IMR-90 (cell line): ENCODE data around the gene UPK1B. TPM values are rescaled to one million over a fixed set of nuclear protein-coding genes. Genes with fewer than 3 reads are reported as not detected.
A peak's percentile ranks its signal among the peaks of the same experiment; 100 is the strongest.

ENCODE experiments used
- ATAC-seq: fragments of 200-7000 bp; cut with Tn5 transposase; 2 replicates; pipeline ENCODE4 v1.9.1; 2020; ENCODE audit warnings: low read depth, mild to moderate bottlenecking, moderate library complexity
- BruUV-seq: library from RNA; stranded (reverse); fragments of 400-500 nt; replicated peaks from 2 replicates; lab custom pipeline; 2021; lab: Mats Ljungman, UMichigan
- CTCF ChIA-PET: fragments of 300-600 bp; formaldehyde crosslinking; extraction: SDS; loops from one replicate; lab custom pipeline; 2021; ENCODE audit warnings: antibody characterized with exemption; lab: Yijun Ruan, JAX
- POLR2A ChIA-PET: fragments of 300-600 bp; sonication (Branson Sonifier 250); formaldehyde crosslinking; loops from one replicate; lab custom pipeline; 2022; ENCODE audit warnings: antibody characterized with exemption; ENCODE audit not compliant: unreplicated experiment; lab: Charles Lee
- DNase-seq: peaks from one replicate; pipeline ENCODE4 v3.0.0; 2013
- H2AFZ ChIP-seq: replicated peaks from 2 replicates; pipeline ENCODE3; 2013; ENCODE audit warnings: low read length, mild to moderate bottlenecking; ENCODE audit not compliant: poor library complexity
- H2AK5ac ChIP-seq: 2 replicates; pipeline ENCODE4 v1.6.1; 2013; ENCODE audit warnings: low read depth, low read length, inconsistent platforms
- H2AK9ac ChIP-seq: replicated peaks from 2 replicates; pipeline ENCODE3; 2013; ENCODE audit warnings: mild to moderate bottlenecking, low read depth, low read length, moderate library complexity; ENCODE audit not compliant: poor library complexity
- H2BK120ac ChIP-seq: 2 replicates; pipeline ENCODE4 v1.6.1; 2013; ENCODE audit warnings: low read depth, low read length, inconsistent platforms
- H2BK15ac ChIP-seq: 3 replicates; pipeline ENCODE4 v1.6.1; 2013; ENCODE audit warnings: low read depth, low read length, inconsistent platforms
- H2BK20ac ChIP-seq: 2 replicates; pipeline ENCODE4 v1.6.1; 2013; ENCODE audit warnings: low read depth, mild to moderate bottlenecking, inconsistent platforms, low read length, moderate library complexity
- H2BK5ac ChIP-seq: 2 replicates; pipeline ENCODE4 v1.6.1; 2013; ENCODE audit warnings: mild to moderate bottlenecking, low read depth, low read length, inconsistent platforms; ENCODE audit not compliant: poor library complexity, severe bottlenecking
- H3K14ac ChIP-seq: replicated peaks from 2 replicates; pipeline ENCODE4 v1.6.1; 2013; ENCODE audit warnings: low read depth, low read length, inconsistent platforms
- H3K18ac ChIP-seq: 2 replicates; pipeline ENCODE4 v1.6.1; 2013; ENCODE audit warnings: low read depth, low read length, control low read depth
- H3K23ac ChIP-seq: 2 replicates; pipeline ENCODE4 v1.6.1; 2013; ENCODE audit warnings: low read depth, low read length, inconsistent platforms
- H3K27ac ChIP-seq: 2 replicates; pipeline ENCODE4 v1.5.1; 2013; ENCODE audit warnings: mild to moderate bottlenecking, control low read depth, low read length; ENCODE audit not compliant: insufficient read depth
- H3K27me3 ChIP-seq: 2 replicates; pipeline ENCODE4 v1.6.1; 2013; ENCODE audit warnings: low read length; ENCODE audit not compliant: control insufficient read depth, insufficient read depth
- H3K36me3 ChIP-seq: 2 replicates; pipeline ENCODE4 v1.6.1; 2013; ENCODE audit warnings: low read length, mixed read lengths; ENCODE audit not compliant: control insufficient read depth, insufficient read depth
- H3K4ac ChIP-seq: 2 replicates; pipeline ENCODE4 v1.6.1; 2013; ENCODE audit warnings: low read depth, low read length, inconsistent platforms
- H3K4me1 ChIP-seq: 2 replicates; pipeline ENCODE4 v1.6.1; 2013; ENCODE audit warnings: low read length, mixed read lengths; ENCODE audit not compliant: control insufficient read depth, insufficient read depth
- H3K4me2 ChIP-seq: 2 replicates; pipeline ENCODE4 v1.6.1; 2013; ENCODE audit warnings: low read depth, mild to moderate bottlenecking, control low read depth, low read length, moderate library complexity
- H3K4me3 ChIP-seq: 2 replicates; pipeline ENCODE4 v1.5.1; 2013; ENCODE audit warnings: low read depth, mild to moderate bottlenecking, control low read depth, low read length, moderate library complexity; ENCODE audit not compliant: insufficient read depth
- H3K56ac ChIP-seq: 2 replicates; pipeline ENCODE4 v1.6.1; 2013; ENCODE audit warnings: low read length, inconsistent platforms; ENCODE audit not compliant: insufficient read depth; ENCODE audit errors: extremely low read depth
- H3K79me1 ChIP-seq, 2 experiments: 2 replicates each; pipeline ENCODE4 v1.6.1; 2013; ENCODE audit warnings: low read length in 2 of 2, inconsistent platforms in 1 of 2, low read depth in 1 of 2
- H3K9ac ChIP-seq: 2 replicates; pipeline ENCODE4 v1.6.1; 2013; ENCODE audit warnings: low read depth, low read length, control low read depth
- H3K9me1 ChIP-seq: 2 replicates; pipeline ENCODE4 v1.6.1; 2013; ENCODE audit warnings: low read length, inconsistent platforms; ENCODE audit not compliant: insufficient read depth
- H3K9me3 ChIP-seq: 2 replicates; pipeline ENCODE4 v1.6.1; 2013; ENCODE audit warnings: low read length; ENCODE audit not compliant: control insufficient read depth, insufficient read depth
- H4K20me1 ChIP-seq: 2 replicates; pipeline ENCODE4 v1.6.1; 2013; ENCODE audit warnings: low read length, inconsistent platforms; ENCODE audit not compliant: insufficient read depth
- H4K5ac ChIP-seq: 2 replicates; pipeline ENCODE4 v1.6.1; 2013; ENCODE audit warnings: mild to moderate bottlenecking, low read depth, low read length, control low read depth
- H4K8ac ChIP-seq, 2 experiments: 2 replicates each; pipeline ENCODE4 v1.6.1; 2013; ENCODE audit warnings: low read depth in 2 of 2, low read length in 2 of 2, control low read depth in 1 of 2, inconsistent platforms in 1 of 2
- H4K91ac ChIP-seq: 2 replicates; pipeline ENCODE4 v1.6.1; 2013; ENCODE audit warnings: low read depth, low read length, inconsistent platforms; ENCODE audit not compliant: insufficient read depth
- BHLHE40 ChIP-seq: fragments of 150-350 bp; IDR thresholded peaks from 2 replicates; pipeline ENCODE4 v1.6.1; 2016; ENCODE audit warnings: mild to moderate bottlenecking, low read depth, low read length
- CEBPB ChIP-seq: IDR thresholded peaks from 2 replicates; pipeline ENCODE4 v1.6.1; 2012; ENCODE audit warnings: low read depth, low read length, improper control_type of control experiment
- CHD1 ChIP-seq: IDR thresholded peaks from 2 replicates; pipeline ENCODE4 v1.6.1; 2012; ENCODE audit warnings: low read depth, low read length, improper control_type of control experiment
- CTCF ChIP-seq: conservative IDR thresholded peaks from 2 replicates; pipeline ENCODE4 v1.5.1; 2012; ENCODE audit warnings: mild to moderate bottlenecking, low read depth, low read length, improper control_type of control experiment
- FOS ChIP-seq: fragments of 150-350 bp; IDR thresholded peaks from 2 replicates; pipeline ENCODE4 v1.6.1; 2016; ENCODE audit warnings: low read depth, low read length
- MAFK ChIP-seq: IDR thresholded peaks from 2 replicates; pipeline ENCODE4 v1.6.1; 2012; ENCODE audit warnings: low read depth, low read length, improper control_type of control experiment
- MAZ ChIP-seq: IDR thresholded peaks from 2 replicates; pipeline ENCODE4 v1.6.1; 2012; ENCODE audit warnings: low read depth, mild to moderate bottlenecking, low read length, improper control_type of control experiment, moderate library complexity, borderline replicate concordance
- MXI1 ChIP-seq: IDR thresholded peaks from 2 replicates; pipeline ENCODE4 v1.6.1; 2012; ENCODE audit warnings: low read depth, mild to moderate bottlenecking, low read length, moderate library complexity, borderline replicate concordance
- NFE2L2 ChIP-seq: fragments of 150-350 bp; IDR thresholded peaks from 2 replicates; pipeline ENCODE4 v1.6.1; 2016; ENCODE audit warnings: low read depth, mild to moderate bottlenecking, low read length
- POLR2A ChIP-seq: IDR thresholded peaks from 2 replicates; pipeline ENCODE4 v1.6.1; 2012; ENCODE audit warnings: mild to moderate bottlenecking, low read depth, low read length
- RAD21 ChIP-seq: IDR thresholded peaks from 2 replicates; pipeline ENCODE4 v1.6.1; 2012; ENCODE audit warnings: low read length, improper control_type of control experiment
- RCOR1 ChIP-seq: IDR thresholded peaks from 2 replicates; pipeline ENCODE4 v1.6.1; 2012; ENCODE audit warnings: mild to moderate bottlenecking, low read length, improper control_type of control experiment; ENCODE audit not compliant: insufficient replicate concordance
- RFX5 ChIP-seq: IDR thresholded peaks from 2 replicates; pipeline ENCODE4 v1.8.0; 2012; ENCODE audit warnings: low read depth, mild to moderate bottlenecking, low read length, moderate library complexity
- SMC3 ChIP-seq: fragments of 150-350 bp; IDR thresholded peaks from 2 replicates; pipeline ENCODE4 v1.6.1; 2016; ENCODE audit warnings: low read depth, mild to moderate bottlenecking, antibody characterized with exemption, low read length, moderate library complexity
- USF2 ChIP-seq: fragments of 150-350 bp; IDR thresholded peaks from 2 replicates; pipeline ENCODE4 v1.6.1; 2017; ENCODE audit warnings: mild to moderate bottlenecking, antibody characterized with exemption, low read length, low read depth
- WGBS, 2 experiments: methylation state at CpG; one replicate each; pipeline versions ENCODE4 v1.1.5 to v1.1.7; 2013; ENCODE audit warnings: missing lambda C conversion rate in 2 of 2; ENCODE audit not compliant: insufficient read length in 1 of 2; ENCODE audit errors: extremely low coverage in 2 of 2; 5-methylcytosine and 5-hydroxymethylcytosine counted together
- dilution Hi-C: fragments of 300-500 bp; cut with HindIII; formaldehyde crosslinking; loops from one replicate; pipeline ENCODE4 v1.14.3; 2018; ENCODE audit warnings: low sequenced_read_pairs; ENCODE audit not compliant: unreplicated experiment
- in situ Hi-C: fragments of 300-500 bp; cut with MboI; formaldehyde crosslinking; loops from 3 replicates; pipeline ENCODE4 v1.14.3; 2019; ENCODE audit warnings: low sequenced_read_pairs, inconsistent platforms, mixed read lengths
- intact Hi-C: fragments of 100-400 bp; cut with micrococcal nuclease; formaldehyde crosslinking; loops from 2 replicates; pipeline ENCODE4 v1.10.0; 2022
- polyA plus RNA-seq, 3 experiments: library from polyadenylated mRNA; depleted of rRNA; stranded (reverse); fragments of >200 nt; gene quantifications; 2 replicates each; pipeline ENCODE4 v1.2.3, GENCODE V29; 2012; ENCODE audit warnings: low replicate concordance in 1 of 3
- total RNA-seq: library from RNA; depleted of rRNA; stranded (reverse); fragments of >200 nt; gene quantifications from 2 replicates; pipeline ENCODE4 v1.2.3, GENCODE V29; 2012
- TF ChIP-seq, protein P1 (sequence below): fragments of 150-350 bp; IDR thresholded peaks from 2 replicates; pipeline ENCODE4 v1.6.1; 2016; ENCODE audit warnings: low read depth, mild to moderate bottlenecking, low read length, moderate library complexity, borderline replicate concordance

Gene UPK1B
- total and polyA plus RNA-seq, 2 of the 4 experiments (the other 2 are of a cell fraction) = 0.36 to 0.55 TPM

DNA sequence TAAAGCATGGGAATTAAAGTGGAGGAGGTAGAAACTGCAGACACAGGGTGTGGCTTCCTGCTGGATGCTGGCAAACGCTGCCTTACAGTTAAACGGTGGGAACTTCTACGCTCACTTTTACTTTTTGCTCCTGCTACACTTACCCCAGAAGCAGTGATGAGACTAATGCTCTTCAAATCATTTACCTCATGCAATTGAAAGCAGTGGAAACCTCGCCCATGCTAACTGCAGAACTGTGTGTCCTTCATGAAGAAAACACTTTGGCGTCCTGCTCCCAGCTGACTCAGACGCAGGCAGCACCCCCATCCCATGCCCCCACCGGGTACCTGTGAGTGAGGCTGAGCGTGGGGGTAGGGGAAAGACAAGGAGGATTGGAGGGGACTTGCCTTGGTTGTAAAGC is 31.8 kb downstream of the UPK1B start:
- Histone ChIP-seq H2AK9ac (peak overlapping the region; percentile 37), H4K5ac (peak overlapping the region; percentile 26; the same call in 1 of the 2 replicates), H4K20me1 (no peaks in the 10 kb centered on the region), H3K9me3 (no peaks in the 10 kb centered on the region), H3K56ac (no peak overlapping the region), H3K36me3 (peaks cover 7% of the 10 kb centered on the region), H3K9ac (no peak overlapping the region), H3K4me3 (no peak overlapping the region), H2AFZ (peak overlapping the region; percentile 46), H3K4me2 (peak overlapping the region; percentile 3; the same call in 1 of the 2 replicates), H3K4ac (peak overlapping the region; percentile 62; the same call in 1 of the 2 replicates), H3K4me1 (peaks cover 17% of the 10 kb centered on the region), H2AK5ac (peak overlapping the region; percentile 26; the same call in 1 of the 2 replicates), H4K8ac (peak overlapping the region; percentile 30 to 50; a peak in 2 of 4 replicates), H3K18ac (no peak overlapping the region; the same call in 1 of the 2 replicates), H3K27ac (peak overlapping the region; percentile 29), H3K14ac (0 out of 2 replicates have a peak overlapping the region, but pooled peaks have one; percentile 18), H2BK15ac (no peak overlapping the region; the same call in 2 of the 3 replicates), H4K91ac (peak overlapping the region; percentile 82), H3K9me1 (peaks cover 12% of the 10 kb centered on the region; the same call in 1 of the 2 replicates), H2BK5ac (peak overlapping the region; percentile 49), H3K27me3 (no peaks in the 10 kb centered on the region), H2BK20ac (no peak overlapping the region; the same call in 1 of the 2 replicates), H3K79me1 (no peaks in the 10 kb centered on the region), H3K23ac (0 out of 2 replicates have a peak overlapping the region, but pooled peaks have one; percentile 25), H2BK120ac (peak overlapping the region; percentile 42; the same call in 1 of the 2 replicates)
- ChIA-PET CTCF (no interaction called here), POLR2A (no interaction called here)
- in situ Hi-C loops (no loop called here), intact Hi-C loops (no loop called here), dilution Hi-C loops (no loop called here)
- 93% methylated on average over 3 of the region's 8 CpGs; no CpG with 5 or more reads in 1 of the 2 experiments for WGBS, 2 experiments
- ATAC-seq = no peak
- DNase-seq = no peak
- TF ChIP-seq CTCF = no peak
- TF ChIP-seq RCOR1 = no peak
- TF ChIP-seq POLR2A = no peak
- TF ChIP-seq FOS = no peak
- TF ChIP-seq MAZ = no peak
- TF ChIP-seq BHLHE40 = no peak
- TF ChIP-seq, protein P1, sequence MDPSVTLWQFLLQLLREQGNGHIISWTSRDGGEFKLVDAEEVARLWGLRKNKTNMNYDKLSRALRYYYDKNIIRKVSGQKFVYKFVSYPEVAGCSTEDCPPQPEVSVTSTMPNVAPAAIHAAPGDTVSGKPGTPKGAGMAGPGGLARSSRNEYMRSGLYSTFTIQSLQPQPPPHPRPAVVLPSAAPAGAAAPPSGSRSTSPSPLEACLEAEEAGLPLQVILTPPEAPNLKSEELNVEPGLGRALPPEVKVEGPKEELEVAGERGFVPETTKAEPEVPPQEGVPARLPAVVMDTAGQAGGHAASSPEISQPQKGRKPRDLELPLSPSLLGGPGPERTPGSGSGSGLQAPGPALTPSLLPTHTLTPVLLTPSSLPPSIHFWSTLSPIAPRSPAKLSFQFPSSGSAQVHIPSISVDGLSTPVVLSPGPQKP = no peak
- no peak for TF ChIP-seq CHD1
- TF ChIP-seq SMC3 = no peak
- TF ChIP-seq MXI1 = no peak
- TF ChIP-seq NFE2L2 = no peak
- no peak for TF ChIP-seq RAD21
- no peak for TF ChIP-seq MAFK
- TF ChIP-seq RFX5 = no peak
- no peak for TF ChIP-seq CEBPB
- no peak for TF ChIP-seq USF2
- BruUV-seq = no TSS peak
